GM12878 (cell line): ENCODE data around the gene PGC. TPM values are rescaled to one million over a fixed set of nuclear protein-coding genes. Genes with fewer than 3 reads are reported as not detected.

Source experiments
- ATAC-seq: fragments of 200-7000 bp; cut with Tn5 transposase; 3 replicates; pipeline ENCODE4 v1.9.1; 2020; ENCODE audit warnings: mild to moderate bottlenecking, moderate library complexity
- BruUV-seq: library from RNA; stranded (reverse); fragments of 400-500 nt; replicated peaks from 2 replicates; lab custom pipeline; 2021; lab: Mats Ljungman, UMichigan
- CTCF ChIA-PET: fragments of 300-600 bp; sonication (Branson Sonifier 250); formaldehyde crosslinking; extraction: SDS; loops from one replicate; lab custom pipeline; 2021; ENCODE audit warnings: inconsistent platforms; lab: Yijun Ruan, JAX
- POLR2A ChIA-PET: fragments of 350-600 bp; formaldehyde crosslinking; extraction: SDS; loops from one replicate; lab custom pipeline; 2021; ENCODE audit warnings: inconsistent platforms; lab: Charles Lee
- RAD21 ChIA-PET: fragments of 300-600 bp; sonication (Branson Sonifier 250); formaldehyde crosslinking; loops from one replicate; lab custom pipeline; 2023; ENCODE audit warnings: antibody characterized with exemption; ENCODE audit not compliant: unreplicated experiment; lab: Charles Lee
- SMC1A ChIA-PET: fragments of 300-600 bp; sonication (Branson Sonifier 250); formaldehyde crosslinking; loops from one replicate; lab custom pipeline; 2023; ENCODE audit not compliant: unreplicated experiment, uncharacterized antibody; lab: Charles Lee
- DNase-seq: peaks from one replicate; pipeline ENCODE4 v3.0.0-alpha.2; 2011; ENCODE audit warnings: low read depth, low spot score
- FAIRE-seq: peaks from 3 replicates; lab custom pipeline; 2011; peaks lifted over from hg19 to GRCh38; lab: Jason Lieb, UNC
- H2AFZ ChIP-seq: 2 replicates; pipeline ENCODE4 v1.6.0; 2011; ENCODE audit warnings: low read depth, low read length, control low read depth; ENCODE audit not compliant: control insufficient read depth
- H3K27ac ChIP-seq: 2 replicates; pipeline ENCODE4 v1.5.1; 2011; ENCODE audit warnings: control low read depth; ENCODE audit not compliant: control insufficient read depth, insufficient read depth
- H3K27me3 ChIP-seq, 2 experiments: replicated peaks in 1 of 2; 2 replicates each; pipeline versions ENCODE4 v1.6.0 to v1.6.1; 2011; ENCODE audit warnings: low read length in 1 of 2; ENCODE audit not compliant: control insufficient read depth in 2 of 2, insufficient read depth in 2 of 2
- H3K36me3 ChIP-seq, 2 experiments: 2 replicates each; pipeline ENCODE4 v1.5.1; 2011; ENCODE audit warnings: low read length in 1 of 2; ENCODE audit not compliant: control insufficient read depth in 2 of 2, insufficient read depth in 2 of 2
- H3K4me1 ChIP-seq: 2 replicates; pipeline ENCODE4 v1.6.1; 2011; ENCODE audit warnings: mild to moderate bottlenecking, low read length, moderate library complexity, mixed read lengths; ENCODE audit not compliant: control insufficient read depth, insufficient read depth
- H3K4me2 ChIP-seq: 2 replicates; pipeline ENCODE4 v1.6.0; 2011; ENCODE audit warnings: control low read depth; ENCODE audit not compliant: control insufficient read depth, insufficient read depth
- H3K4me3 ChIP-seq: fragments of 200-600 bp; sonication (generic); 2 replicates; pipeline ENCODE4 v1.5.1; 2016
- H3K79me2 ChIP-seq: 2 replicates; pipeline ENCODE4 v1.6.0; 2011; ENCODE audit warnings: low read length; ENCODE audit not compliant: control insufficient read depth, insufficient read depth
- H3K9ac ChIP-seq: 2 replicates; pipeline ENCODE4 v1.8.0; 2011; ENCODE audit warnings: low read length, control low read depth, mixed read lengths; ENCODE audit not compliant: control insufficient read depth, insufficient read depth
- H3K9me3 ChIP-seq: replicated peaks from 3 replicates; pipeline ENCODE4 v1.5.1; 2011; ENCODE audit warnings: mild to moderate bottlenecking, low read length; ENCODE audit not compliant: control insufficient read depth, insufficient read depth
- H4K20me1 ChIP-seq: 2 replicates; pipeline ENCODE4 v1.6.0; 2011; ENCODE audit not compliant: control insufficient read depth, insufficient read depth
- CREB1 ChIP-seq: IDR thresholded peaks from 2 replicates; pipeline ENCODE4 v1.6.1; 2012; ENCODE audit warnings: low read depth, mild to moderate bottlenecking, inconsistent platforms
- DPF2 ChIP-seq: fragments of 450-650 bp; IDR thresholded peaks from 2 replicates; pipeline ENCODE4 v1.6.1; 2017; ENCODE audit warnings: mild to moderate bottlenecking
- FOXM1 ChIP-seq: IDR thresholded peaks from 2 replicates; pipeline ENCODE4 v1.6.1; 2012; ENCODE audit warnings: low read depth, mild to moderate bottlenecking, inconsistent platforms, low read length, moderate library complexity
- HDAC6 ChIP-seq: fragments of 200-600 bp; sonication (generic); IDR thresholded peaks from one replicate; pipeline ENCODE4 v1.8.0; 2017; ENCODE audit warnings: antibody characterized with exemption; ENCODE audit not compliant: unreplicated experiment
- LARP7 ChIP-seq: fragments of 450-650 bp; IDR thresholded peaks from 2 replicates; pipeline ENCODE4 v1.6.1; 2017; ENCODE audit warnings: mild to moderate bottlenecking
- MXI1 ChIP-seq: fragments of 150-350 bp; IDR thresholded peaks from 2 replicates; pipeline ENCODE4 v1.6.1; 2011; ENCODE audit warnings: low read depth, mild to moderate bottlenecking, inconsistent platforms, low read length, improper control_type of control experiment
- NBN ChIP-seq: fragments of 450-650 bp; IDR thresholded peaks from 2 replicates; pipeline ENCODE4 v1.6.1; 2016
- NRF1 ChIP-seq: conservative IDR thresholded peaks from 2 replicates; pipeline ENCODE4 v1.6.1; 2011; ENCODE audit warnings: mild to moderate bottlenecking, low read depth, low read length, improper control_type of control experiment
- RFX5 ChIP-seq: IDR thresholded peaks from 2 replicates; pipeline ENCODE4 v1.6.1; 2011; ENCODE audit warnings: low read depth, low read length, improper control_type of control experiment
- STAT1 ChIP-seq: fragments of 450-650 bp; conservative IDR thresholded peaks from 2 replicates; pipeline ENCODE4 v1.6.1; 2014; ENCODE audit warnings: antibody characterized with exemption, mild to moderate bottlenecking
- SUZ12 ChIP-seq: fragments of 200-600 bp; sonication (generic); IDR thresholded peaks from one replicate; pipeline ENCODE4 v1.6.1; 2018; ENCODE audit warnings: antibody characterized with exemption, mild to moderate bottlenecking; ENCODE audit not compliant: unreplicated experiment
- TARDBP ChIP-seq: IDR thresholded peaks from 2 replicates; pipeline ENCODE4 v1.6.1; 2016; ENCODE audit warnings: borderline replicate concordance
- ZNF217 ChIP-seq: fragments of 450-650 bp; IDR thresholded peaks from 2 replicates; pipeline ENCODE4 v1.6.1; 2017; ENCODE audit warnings: antibody characterized with exemption, mild to moderate bottlenecking
- ZNF622 ChIP-seq: fragments of 450-650 bp; IDR thresholded peaks from 2 replicates; pipeline ENCODE4 v1.6.1; 2017; ENCODE audit warnings: mild to moderate bottlenecking, inconsistent platforms
- WGBS: methylation state at CpG from one replicate; pipeline ENCODE4 v1.1.6; 2016; ENCODE audit warnings: low lambda C conversion rate; ENCODE audit not compliant: insufficient replicate concordance, insufficient coverage; ENCODE audit errors: missing lambda C conversion rate; 5-methylcytosine and 5-hydroxymethylcytosine counted together
- in situ Hi-C: fragments of 300-500 bp; cut with MboI; formaldehyde crosslinking; loops from 9 replicates; pipeline ENCODE4 v1.14.3; 2018; ENCODE audit warnings: mixed read lengths
- intact Hi-C: fragments of 100-400 bp; cut with micrococcal nuclease; formaldehyde crosslinking; loops from one replicate; pipeline ENCODE4 v1.14.2; 2022; ENCODE audit not compliant: unreplicated experiment
- polyA plus RNA-seq, 11 experiments: library from polyadenylated mRNA; depleted of rRNA in 4 of 11; unstranded in 6 of 11; stranded (reverse) in 5 of 11; fragments of >200 nt; fragmentation: Nextera tagmentation in 4 of 11; fragmentation: Illumina TruSeq in 1 of 11; extraction: Ambion mirVana in 4 of 11; extraction: Trizol in 1 of 11; gene quantifications; 1 replicate in 1 of 11; 2 replicates in 10 of 11; pipeline versions ENCODE4 v1.2.1 to v1.2.3, GENCODE V29; 2011 to 2016; ENCODE audit warnings: inconsistent platforms in 2 of 11, missing spikeins in 2 of 11, low read depth in 1 of 11
- total RNA-seq, 4 experiments: library from RNA; depleted of rRNA in 3 of 4; stranded (reverse); fragments of >200 nt in 3 of 4; fragmentation: Illumina TruSeq in 1 of 4; extraction: Trizol in 1 of 4; gene quantifications; 2 replicates each; pipeline versions ENCODE4 v1.2.1 to v1.2.3, GENCODE V29; 2013 to 2021
- TF ChIP-seq, protein P1 (sequence below): fragments of 450-650 bp; formaldehyde crosslinking; IDR thresholded peaks from 2 replicates; pipeline ENCODE4 v1.4.0; 2020; ENCODE audit warnings: mild to moderate bottlenecking, moderate library complexity
- TF ChIP-seq, protein P2 (sequence below): IDR thresholded peaks from 2 replicates; pipeline ENCODE4 v1.6.1; 2011; ENCODE audit warnings: borderline replicate concordance, low read depth, mild to moderate bottlenecking, moderate library complexity, low read length; ENCODE audit not compliant: insufficient read depth, poor library complexity, severe bottlenecking
- TF ChIP-seq, protein P3 (sequence below): fragments of 450-650 bp; IDR thresholded peaks from 2 replicates; pipeline ENCODE4 v1.6.1; 2017; ENCODE audit warnings: mild to moderate bottlenecking, moderate library complexity
- TF ChIP-seq, protein P4 (sequence below): IDR thresholded peaks from 2 replicates; pipeline ENCODE4 v1.6.1; 2012; ENCODE audit warnings: low read depth, low read length, improper control_type of control experiment

Gene PGC
- total and polyA plus RNA-seq, 10 of the 15 experiments (the other 5 are each of a cell fraction or from before 2014, with no cell fraction given): 0.26 TPM; not detected in 9

DNA sequence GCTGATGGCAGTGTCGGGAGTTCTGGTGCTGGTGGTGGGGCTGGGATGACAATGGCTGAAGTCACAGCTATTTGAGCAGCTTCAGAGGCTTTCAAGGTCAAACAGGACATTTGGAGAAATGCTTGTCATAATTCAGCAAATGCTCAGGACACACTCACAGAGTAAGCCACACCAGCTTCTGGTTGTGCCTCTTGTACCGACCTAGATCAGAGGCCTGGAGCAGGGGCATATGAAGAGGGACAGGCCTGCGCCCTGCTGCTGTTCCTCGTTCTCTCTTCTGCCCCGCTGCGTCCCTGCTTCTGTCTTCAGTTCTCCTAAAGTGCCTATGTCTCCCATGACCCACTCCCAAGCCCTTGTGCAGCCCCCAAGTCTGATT is 893 bp upstream of the PGC start:
- ChIA-PET CTCF (no interaction called here), POLR2A (interaction anchor here (0.6 kb wide), 1 partner anchor 414 kb away, joined by 3 read pairs; no protein-coding TSS in a partner anchor), SMC1A (interaction anchor here (0.6 to 1.1 kb wide), 2 partner anchors 30 to 162 kb away, joined by 3 read pairs; no protein-coding TSS in a partner anchor), RAD21 (no interaction called here)
- Histone ChIP-seq H3K27ac (no peak overlapping the region), H4K20me1 (no peaks in the 10 kb centered on the region), H2AFZ (no peak overlapping the region), H3K9me3 (no peaks in the 10 kb centered on the region), H3K79me2 (no peaks in the 10 kb centered on the region), H3K4me2 (no peak overlapping the region), H3K4me3 (no peak overlapping the region), H3K27me3 (no peaks in the 10 kb centered on the region; a peak in 1 of 4 replicates), H3K4me1 (no peaks in the 10 kb centered on the region), H3K9ac (no peak overlapping the region), H3K36me3 (no peaks in the 10 kb centered on the region)
- 78% methylated on average over 6 of the region's 6 CpGs for WGBS
- intact Hi-C loops: no loop called here
- DNase-seq (no peak), FAIRE-seq (no peak), ATAC-seq (no peak)
- BruUV-seq: no TSS peak
- in situ Hi-C loops: no loop called here
- no peak for TF ChIP-seq LARP7
- TF ChIP-seq DPF2: no peak
- TF ChIP-seq CREB1: no peak
- TF ChIP-seq, protein P1, sequence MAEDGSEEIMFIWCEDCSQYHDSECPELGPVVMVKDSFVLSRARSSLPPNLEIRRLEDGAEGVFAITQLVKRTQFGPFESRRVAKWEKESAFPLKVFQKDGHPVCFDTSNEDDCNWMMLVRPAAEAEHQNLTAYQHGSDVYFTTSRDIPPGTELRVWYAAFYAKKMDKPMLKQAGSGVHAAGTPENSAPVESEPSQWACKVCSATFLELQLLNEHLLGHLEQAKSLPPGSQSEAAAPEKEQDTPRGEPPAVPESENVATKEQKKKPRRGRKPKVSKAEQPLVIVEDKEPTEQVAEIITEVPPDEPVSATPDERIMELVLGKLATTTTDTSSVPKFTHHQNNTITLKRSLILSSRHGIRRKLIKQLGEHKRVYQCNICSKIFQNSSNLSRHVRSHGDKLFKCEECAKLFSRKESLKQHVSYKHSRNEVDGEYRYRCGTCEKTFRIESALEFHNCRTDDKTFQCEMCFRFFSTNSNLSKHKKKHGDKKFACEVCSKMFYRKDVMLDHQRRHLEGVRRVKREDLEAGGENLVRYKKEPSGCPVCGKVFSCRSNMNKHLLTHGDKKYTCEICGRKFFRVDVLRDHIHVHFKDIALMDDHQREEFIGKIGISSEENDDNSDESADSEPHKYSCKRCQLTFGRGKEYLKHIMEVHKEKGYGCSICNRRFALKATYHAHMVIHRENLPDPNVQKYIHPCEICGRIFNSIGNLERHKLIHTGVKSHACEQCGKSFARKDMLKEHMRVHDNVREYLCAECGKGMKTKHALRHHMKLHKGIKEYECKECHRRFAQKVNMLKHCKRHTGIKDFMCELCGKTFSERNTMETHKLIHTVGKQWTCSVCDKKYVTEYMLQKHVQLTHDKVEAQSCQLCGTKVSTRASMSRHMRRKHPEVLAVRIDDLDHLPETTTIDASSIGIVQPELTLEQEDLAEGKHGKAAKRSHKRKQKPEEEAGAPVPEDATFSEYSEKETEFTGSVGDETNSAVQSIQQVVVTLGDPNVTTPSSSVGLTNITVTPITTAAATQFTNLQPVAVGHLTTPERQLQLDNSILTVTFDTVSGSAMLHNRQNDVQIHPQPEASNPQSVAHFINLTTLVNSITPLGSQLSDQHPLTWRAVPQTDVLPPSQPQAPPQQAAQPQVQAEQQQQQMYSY (CRISPR knock-in tag): no peak
- no peak for TF ChIP-seq RFX5
- no peak for TF ChIP-seq MXI1
- no peak for TF ChIP-seq TARDBP
- TF ChIP-seq HDAC6: no peak
- TF ChIP-seq NRF1: no peak
- no peak for TF ChIP-seq ZNF622
- TF ChIP-seq, protein P2, sequence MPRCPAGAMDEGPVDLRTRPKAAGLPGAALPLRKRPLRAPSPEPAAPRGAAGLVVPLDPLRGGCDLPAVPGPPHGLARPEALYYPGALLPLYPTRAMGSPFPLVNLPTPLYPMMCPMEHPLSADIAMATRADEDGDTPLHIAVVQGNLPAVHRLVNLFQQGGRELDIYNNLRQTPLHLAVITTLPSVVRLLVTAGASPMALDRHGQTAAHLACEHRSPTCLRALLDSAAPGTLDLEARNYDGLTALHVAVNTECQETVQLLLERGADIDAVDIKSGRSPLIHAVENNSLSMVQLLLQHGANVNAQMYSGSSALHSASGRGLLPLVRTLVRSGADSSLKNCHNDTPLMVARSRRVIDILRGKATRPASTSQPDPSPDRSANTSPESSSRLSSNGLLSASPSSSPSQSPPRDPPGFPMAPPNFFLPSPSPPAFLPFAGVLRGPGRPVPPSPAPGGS: no peak
- TF ChIP-seq, protein P3, sequence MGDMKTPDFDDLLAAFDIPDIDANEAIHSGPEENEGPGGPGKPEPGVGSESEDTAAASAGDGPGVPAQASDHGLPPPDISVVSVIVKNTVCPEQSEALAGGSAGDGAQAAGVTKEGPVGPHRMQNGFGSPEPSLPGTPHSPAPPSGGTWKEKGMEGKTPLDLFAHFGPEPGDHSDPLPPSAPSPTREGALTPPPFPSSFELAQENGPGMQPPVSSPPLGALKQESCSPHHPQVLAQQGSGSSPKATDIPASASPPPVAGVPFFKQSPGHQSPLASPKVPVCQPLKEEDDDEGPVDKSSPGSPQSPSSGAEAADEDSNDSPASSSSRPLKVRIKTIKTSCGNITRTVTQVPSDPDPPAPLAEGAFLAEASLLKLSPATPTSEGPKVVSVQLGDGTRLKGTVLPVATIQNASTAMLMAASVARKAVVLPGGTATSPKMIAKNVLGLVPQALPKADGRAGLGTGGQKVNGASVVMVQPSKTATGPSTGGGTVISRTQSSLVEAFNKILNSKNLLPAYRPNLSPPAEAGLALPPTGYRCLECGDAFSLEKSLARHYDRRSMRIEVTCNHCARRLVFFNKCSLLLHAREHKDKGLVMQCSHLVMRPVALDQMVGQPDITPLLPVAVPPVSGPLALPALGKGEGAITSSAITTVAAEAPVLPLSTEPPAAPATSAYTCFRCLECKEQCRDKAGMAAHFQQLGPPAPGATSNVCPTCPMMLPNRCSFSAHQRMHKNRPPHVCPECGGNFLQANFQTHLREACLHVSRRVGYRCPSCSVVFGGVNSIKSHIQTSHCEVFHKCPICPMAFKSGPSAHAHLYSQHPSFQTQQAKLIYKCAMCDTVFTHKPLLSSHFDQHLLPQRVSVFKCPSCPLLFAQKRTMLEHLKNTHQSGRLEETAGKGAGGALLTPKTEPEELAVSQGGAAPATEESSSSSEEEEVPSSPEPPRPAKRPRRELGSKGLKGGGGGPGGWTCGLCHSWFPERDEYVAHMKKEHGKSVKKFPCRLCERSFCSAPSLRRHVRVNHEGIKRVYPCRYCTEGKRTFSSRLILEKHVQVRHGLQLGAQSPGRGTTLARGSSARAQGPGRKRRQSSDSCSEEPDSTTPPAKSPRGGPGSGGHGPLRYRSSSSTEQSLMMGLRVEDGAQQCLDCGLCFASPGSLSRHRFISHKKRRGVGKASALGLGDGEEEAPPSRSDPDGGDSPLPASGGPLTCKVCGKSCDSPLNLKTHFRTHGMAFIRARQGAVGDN: no peak
- TF ChIP-seq FOXM1: no peak
- no peak for TF ChIP-seq NBN
- no peak for TF ChIP-seq STAT1
- TF ChIP-seq, protein P4, sequence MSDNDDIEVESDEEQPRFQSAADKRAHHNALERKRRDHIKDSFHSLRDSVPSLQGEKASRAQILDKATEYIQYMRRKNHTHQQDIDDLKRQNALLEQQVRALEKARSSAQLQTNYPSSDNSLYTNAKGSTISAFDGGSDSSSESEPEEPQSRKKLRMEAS: no peak
- no peak for TF ChIP-seq SUZ12
- TF ChIP-seq ZNF217: no peak
